ENCODE results near the gene SLC66A1.

SLC66A1 gene

GRCh38 chr1:19360843-19361610 lies 48.9 kb downstream of the SLC66A1 start:
- Histone ChIP-seq H3K27me3 (ENCODE audit: insufficient read depth, poor library complexity, severe bottlenecking) (no peaks in the 10 kb centered on the region), H3K27ac (replicated peaks) (no peak overlapping the region), H3K4me3 (replicated peaks; ENCODE audit: insufficient read depth, low read length) (no peak overlapping the region)
- no peak for DNase-seq (ENCODE audit: low read depth in 1 of 2, low spot score in 1 of 2)
- TF ChIP-seq SPI1 (IDR thresholded peaks at IDR 0.05; ENCODE audit: borderline replicate concordance, low read depth): no peak
- no peak for TF ChIP-seq GABPA (IDR thresholded peaks at IDR 0.05; ENCODE audit: low read depth)
- TF ChIP-seq REST (IDR thresholded peaks at IDR 0.05; ENCODE audit: insufficient replicate concordance, low read depth): no peak
- TF ChIP-seq POLR2AphosphoS5 (IDR thresholded peaks at IDR 0.05; ENCODE audit: low read depth): no peak
- TF ChIP-seq CTCF (IDR thresholded peaks at IDR 0.05; ENCODE audit: insufficient read depth, low read length): no peak

GRCh38 chr1:19361611-19362147 lies 49.6 kb downstream of the SLC66A1 start:
- no peaks in the 10 kb centered on the region for H3K27me3 ChIP-seq (ENCODE audit: insufficient read depth, poor library complexity, severe bottlenecking)
- DNase-seq (ENCODE audit: low read depth in 1 of 2, low spot score in 1 of 2): no peak
- H3K4me3 ChIP-seq (replicated peaks; ENCODE audit: insufficient read depth, low read length): no peak overlapping the region
- no peak overlapping the region for H3K27ac ChIP-seq (replicated peaks)
- TF ChIP-seq GABPA (IDR thresholded peaks at IDR 0.05; ENCODE audit: low read depth) (no peak), REST (IDR thresholded peaks at IDR 0.05; ENCODE audit: insufficient replicate concordance, low read depth) (no peak), CTCF (IDR thresholded peaks at IDR 0.05; ENCODE audit: insufficient read depth, low read length) (no peak), SPI1 (IDR thresholded peaks at IDR 0.05; ENCODE audit: borderline replicate concordance, low read depth) (no peak), POLR2AphosphoS5 (IDR thresholded peaks at IDR 0.05; ENCODE audit: low read depth) (no peak)

GRCh38 chr1:19363536-19364152 lies 51.5 kb downstream of the SLC66A1 start:
- Histone ChIP-seq H3K27ac (replicated peaks) (no peak overlapping the region), H3K27me3 (ENCODE audit: insufficient read depth, poor library complexity, severe bottlenecking) (no peaks in the 10 kb centered on the region), H3K4me3 (replicated peaks; ENCODE audit: insufficient read depth, low read length) (no peak overlapping the region)
- DNase-seq (ENCODE audit: low read depth in 1 of 2, low spot score in 1 of 2): no peak
- TF ChIP-seq POLR2AphosphoS5 (IDR thresholded peaks at IDR 0.05; ENCODE audit: low read depth) (no peak), SPI1 (IDR thresholded peaks at IDR 0.05; ENCODE audit: borderline replicate concordance, low read depth) (no peak), GABPA (IDR thresholded peaks at IDR 0.05; ENCODE audit: low read depth) (no peak), CTCF (IDR thresholded peaks at IDR 0.05; ENCODE audit: insufficient read depth, low read length) (no peak), REST (IDR thresholded peaks at IDR 0.05; ENCODE audit: insufficient replicate concordance, low read depth) (no peak)

All from HL-60 (cell line).